Measurements from ENCODE around the gene NBAS.

NBAS gene

DNA sequence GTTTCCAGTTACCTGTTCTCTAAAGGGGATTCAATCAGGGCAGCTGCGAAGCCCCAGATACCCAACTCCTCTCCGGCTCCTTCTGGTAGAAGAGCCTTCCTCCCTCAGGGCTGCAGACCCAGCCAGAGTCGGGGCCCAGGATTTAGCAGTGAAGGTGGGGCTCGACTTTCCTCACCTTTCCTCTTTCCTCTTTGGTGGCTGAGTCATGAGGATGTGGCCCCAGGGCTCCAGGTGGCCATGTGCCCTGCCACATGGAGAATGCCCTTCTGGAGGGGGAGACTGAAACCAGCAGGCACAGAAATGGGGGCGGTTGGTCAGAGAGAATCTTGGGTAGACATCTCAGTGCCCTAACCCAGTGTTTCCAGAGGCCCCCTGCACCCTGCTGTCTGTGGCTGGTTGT lies 402.6 kb downstream of the NBAS start:
- no peak overlapping the region for H3K4me3 ChIP-seq (ENCODE audit: low read depth, low read length)
- TF ChIP-seq CTCF (IDR thresholded peaks at IDR 0.05; ENCODE audit: borderline replicate concordance, insufficient read depth, low read depth, low read length), result no peak

DNA sequence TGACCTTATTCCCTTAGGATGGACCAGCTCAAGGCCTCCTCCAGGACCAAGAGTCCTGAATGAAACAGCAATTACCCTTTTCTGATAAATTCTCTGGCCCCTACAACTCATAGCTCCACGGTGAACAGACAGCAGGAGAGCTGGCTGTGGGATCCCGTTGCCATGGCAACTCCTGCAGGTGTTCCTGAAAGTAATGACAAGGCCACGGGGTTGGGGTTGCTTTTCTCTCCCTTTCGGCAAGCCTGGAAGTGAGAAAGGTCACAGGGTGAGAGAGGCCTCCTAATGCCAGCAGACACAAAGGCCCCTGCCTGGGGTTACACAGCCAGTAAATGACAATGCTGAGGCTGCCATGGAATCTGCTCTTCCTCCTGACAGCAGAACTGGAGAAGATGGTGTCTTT lies 403.0 kb downstream of the NBAS start:
- H3K4me3 ChIP-seq (ENCODE audit: low read depth, low read length), result no peak overlapping the region
- TF ChIP-seq CTCF (IDR thresholded peaks at IDR 0.05; ENCODE audit: borderline replicate concordance, insufficient read depth, low read depth, low read length), result no peak

GRCh38 chr2:15155959-15156574 lies 405.1 kb downstream of the NBAS start:
- no peak overlapping the region for H3K4me3 ChIP-seq (ENCODE audit: low read depth, low read length)
- no peak for TF ChIP-seq CTCF (IDR thresholded peaks at IDR 0.05; ENCODE audit: borderline replicate concordance, insufficient read depth, low read depth, low read length)

GRCh38 chr2:15154297-15154696 lies 406.8 kb downstream of the NBAS start:
- no peak for TF ChIP-seq CTCF (IDR thresholded peaks at IDR 0.05; ENCODE audit: borderline replicate concordance, insufficient read depth, low read depth, low read length)
- H3K4me3 ChIP-seq (ENCODE audit: low read depth, low read length), result no peak overlapping the region

DNA sequence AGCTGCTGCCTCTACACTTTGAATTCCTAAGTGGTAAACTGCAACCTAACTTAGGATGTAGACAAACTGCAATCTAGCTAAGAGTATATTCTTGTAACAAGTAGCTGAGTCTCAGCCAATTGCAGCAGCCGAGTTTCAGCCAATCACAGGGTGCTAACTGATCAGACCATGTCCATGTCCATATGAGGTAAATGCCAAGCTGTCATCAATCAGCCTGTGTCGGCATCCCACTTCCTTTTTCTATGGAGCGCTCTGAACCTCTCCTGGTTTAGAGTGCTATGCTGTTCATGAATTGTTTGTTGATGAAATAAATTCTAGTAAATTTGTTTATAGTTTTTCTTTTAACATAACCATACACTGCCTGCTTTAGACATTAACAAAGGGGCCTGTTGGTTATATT lies 408.8 kb downstream of the NBAS start:
- no peak overlapping the region for H3K4me3 ChIP-seq (ENCODE audit: low read depth, low read length)
- no peak for TF ChIP-seq CTCF (IDR thresholded peaks at IDR 0.05; ENCODE audit: borderline replicate concordance, insufficient read depth, low read depth, low read length)

DNA sequence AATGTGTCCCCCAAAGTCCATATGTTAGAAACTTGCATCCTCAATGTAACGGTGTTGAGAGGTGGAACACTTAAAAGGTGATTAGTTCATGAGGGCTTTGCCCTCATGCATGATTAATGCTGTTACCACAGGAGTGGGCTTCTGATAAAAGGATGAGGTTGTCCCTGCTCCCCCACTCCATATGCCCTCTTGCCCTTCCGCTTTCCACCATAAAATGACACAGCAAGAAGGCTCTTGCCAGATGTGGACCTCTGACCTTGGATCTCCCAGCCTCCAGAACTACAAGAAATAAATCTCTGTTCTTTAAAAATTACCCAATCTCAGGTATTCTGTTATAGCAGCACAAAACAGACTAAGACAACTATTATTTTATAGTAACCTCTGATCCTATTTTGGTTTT lies 412.1 kb downstream of the NBAS start:
- TF ChIP-seq CTCF (IDR thresholded peaks at IDR 0.05; ENCODE audit: borderline replicate concordance, insufficient read depth, low read depth, low read length), result no peak
- H3K4me3 ChIP-seq (ENCODE audit: low read depth, low read length), result no peak overlapping the region

DNA sequence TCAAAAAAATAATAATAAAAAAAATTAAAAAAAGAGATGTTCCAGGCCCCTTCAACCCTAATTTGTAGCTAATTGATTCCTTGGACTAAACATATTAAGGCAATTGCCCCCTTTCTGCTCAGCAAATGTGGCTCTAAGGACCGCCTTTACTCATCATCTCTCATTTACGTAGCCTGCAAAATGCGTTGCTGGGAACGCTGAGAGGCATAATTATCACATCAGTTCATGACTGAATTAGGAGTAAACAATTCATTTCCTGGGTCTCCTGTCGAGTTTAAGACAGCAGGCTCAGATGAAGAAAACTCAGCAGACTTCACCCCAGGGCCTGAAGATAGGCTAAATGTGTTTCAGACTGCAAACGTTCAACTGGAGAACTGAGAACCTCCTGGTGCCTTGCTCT lies 413.5 kb downstream of the NBAS start:
- TF ChIP-seq CTCF (IDR thresholded peaks at IDR 0.05; ENCODE audit: borderline replicate concordance, insufficient read depth, low read depth, low read length), result no peak
- H3K4me3 ChIP-seq (ENCODE audit: low read depth, low read length), result no peak overlapping the region

Data from GM12875 (cell line).